ENCODE measurements around the gene MCM9.

GRCh38 chr6:118932421-118932820 lies 2.5 kb downstream of the MCM9 start:
- TF ChIP-seq CTCF (conservative IDR thresholded peaks at IDR 0.05 in 1 of 2, IDR thresholded peaks at IDR 0.05 in 1 of 2; ENCODE audit: low read depth in 1 of 2, low read length in 2 of 2) = no peak
- no peak for TF ChIP-seq EZH2 (IDR thresholded peaks at IDR 0.05; ENCODE audit: low read length, missing control alignments)
